Loucy (cell line): ENCODE results near the gene PRTG.

Experiments
- H2AFZ ChIP-seq: fragments of 200-600 bp; sonication (generic); 2 replicates; pipeline ENCODE4 v1.6.0; 2016; ENCODE audit warnings: antibody characterized with exemption, mild to moderate bottlenecking, low read length, moderate library complexity
- H3F3A ChIP-seq: fragments of 200-600 bp; 2 replicates; pipeline ENCODE4 v1.6.0; 2016; ENCODE audit warnings: antibody characterized with exemption, low read depth, mild to moderate bottlenecking
- H3K27me3 ChIP-seq: fragments of 200-600 bp; sonication (generic); 2 replicates; pipeline ENCODE4 v1.6.1; 2014; ENCODE audit warnings: low read length, mild to moderate bottlenecking; ENCODE audit not compliant: insufficient read depth, poor library complexity, severe bottlenecking
- H3K36me3 ChIP-seq: fragments of 200-600 bp; sonication (generic); 2 replicates; pipeline ENCODE4 v1.6.1; 2016; ENCODE audit warnings: low read length; ENCODE audit not compliant: insufficient read depth
- H3K4me1 ChIP-seq: fragments of 200-600 bp; sonication (generic); 2 replicates; pipeline ENCODE4 v1.5.1; 2014; ENCODE audit warnings: low read length, mild to moderate bottlenecking; ENCODE audit not compliant: insufficient read depth, poor library complexity, severe bottlenecking
- H3K4me2 ChIP-seq: fragments of 200-600 bp; sonication (generic); 2 replicates; pipeline ENCODE4 v1.6.0; 2014; ENCODE audit warnings: antibody characterized with exemption, low read length, low read depth, mild to moderate bottlenecking; ENCODE audit not compliant: poor library complexity, severe bottlenecking
- H3K4me3 ChIP-seq: fragments of 200-600 bp; sonication (generic); 2 replicates; pipeline ENCODE4 v1.5.1; 2014; ENCODE audit warnings: low read length, mild to moderate bottlenecking, mixed read lengths; ENCODE audit not compliant: poor library complexity, severe bottlenecking
- H3K79me2 ChIP-seq: fragments of 200-600 bp; sonication (generic); 2 replicates; pipeline ENCODE4 v1.6.1; 2014; ENCODE audit warnings: low read length; ENCODE audit not compliant: insufficient read depth
- H3K9ac ChIP-seq: fragments of 200-600 bp; sonication (generic); 2 replicates; pipeline ENCODE4 v1.6.0; 2014; ENCODE audit warnings: mild to moderate bottlenecking, low read depth, low read length, moderate library complexity; ENCODE audit not compliant: poor library complexity, severe bottlenecking
- H3K9me2 ChIP-seq: fragments of 200-600 bp; sonication (generic); replicated peaks from 2 replicates; pipeline ENCODE4 v1.6.1; 2016; ENCODE audit warnings: low read depth, low read length, mixed read lengths
- H3K9me3 ChIP-seq: fragments of 200-600 bp; sonication (generic); 2 replicates; pipeline ENCODE4 v1.6.1; 2014; ENCODE audit warnings: mild to moderate bottlenecking, antibody characterized with exemption, low read length, low read depth; ENCODE audit not compliant: insufficient read depth
- H4K20me1 ChIP-seq: fragments of 200-600 bp; sonication (generic); 2 replicates; pipeline ENCODE4 v1.6.0; 2014; ENCODE audit warnings: antibody characterized with exemption, low read length, mild to moderate bottlenecking; ENCODE audit not compliant: insufficient read depth, poor library complexity, severe bottlenecking
- CTCF ChIP-seq: fragments of 200-600 bp; sonication (generic); conservative IDR thresholded peaks from 2 replicates; pipeline ENCODE4 v1.5.1; 2014; ENCODE audit warnings: mild to moderate bottlenecking, antibody characterized with exemption, low read length
- EZH2phosphoT487 ChIP-seq: fragments of 200-600 bp; IDR thresholded peaks from 2 replicates; pipeline ENCODE4 v1.6.1; 2018; ENCODE audit warnings: antibody characterized with exemption, mild to moderate bottlenecking, moderate library complexity, borderline replicate concordance

Gene PRTG

GRCh38 chr15:55740359-55740878 is 2.5 kb downstream of the PRTG start:
- no peak overlapping the region for H3K9ac ChIP-seq
- peaks cover 13% of the 10 kb centered on the region for H3K4me1 ChIP-seq
- H3K79me2 ChIP-seq: no peaks in the 10 kb centered on the region
- H3K36me3 ChIP-seq: no peaks in the 10 kb centered on the region
- H2AFZ ChIP-seq: no peak overlapping the region
- no peaks in the 10 kb centered on the region for H3K9me3 ChIP-seq
- H3K4me3 ChIP-seq: no peak overlapping the region
- H3K4me2 ChIP-seq: no peak overlapping the region
- H3K27me3 ChIP-seq: peaks cover 12% of the 10 kb centered on the region
- H4K20me1 ChIP-seq: no peaks in the 10 kb centered on the region
- H3K9me2 ChIP-seq: no peaks in the 10 kb centered on the region
- TF ChIP-seq EZH2phosphoT487: no peak
- no peak for TF ChIP-seq CTCF
- H3F3A ChIP-seq: no peaks in the 10 kb centered on the region

GRCh38 chr15:55739641-55740040 is 3.3 kb downstream of the PRTG start:
- Histone ChIP-seq H3F3A (no peaks in the 10 kb centered on the region), H3K27me3 (peaks cover 12% of the 10 kb centered on the region), H4K20me1 (no peaks in the 10 kb centered on the region), H3K4me2 (no peak overlapping the region), H2AFZ (no peak overlapping the region), H3K79me2 (no peaks in the 10 kb centered on the region), H3K4me3 (no peak overlapping the region), H3K9me2 (no peaks in the 10 kb centered on the region), H3K36me3 (no peaks in the 10 kb centered on the region), H3K9me3 (no peaks in the 10 kb centered on the region), H3K9ac (no peak overlapping the region), H3K4me1 (peaks cover 13% of the 10 kb centered on the region)
- TF ChIP-seq CTCF (no peak), EZH2phosphoT487 (no peak)

GRCh38 chr15:55738715-55739114 is 4.2 kb downstream of the PRTG start:
- H3K27me3 ChIP-seq: peaks cover 12% of the 10 kb centered on the region
- no peaks in the 10 kb centered on the region for H3K9me3 ChIP-seq
- H3K4me3 ChIP-seq: no peak overlapping the region
- peaks cover 13% of the 10 kb centered on the region for H3K4me1 ChIP-seq
- no peak overlapping the region for H3K9ac ChIP-seq
- no peaks in the 10 kb centered on the region for H3K36me3 ChIP-seq
- TF ChIP-seq CTCF: no peak
- TF ChIP-seq EZH2phosphoT487: no peak
- no peaks in the 10 kb centered on the region for H3K9me2 ChIP-seq
- H2AFZ ChIP-seq: no peak overlapping the region
- no peaks in the 10 kb centered on the region for H3F3A ChIP-seq
- no peaks in the 10 kb centered on the region for H4K20me1 ChIP-seq
- no peaks in the 10 kb centered on the region for H3K79me2 ChIP-seq
- no peak overlapping the region for H3K4me2 ChIP-seq
